Left lung (tissue), 10 donors: Measurements from ENCODE around the gene PLBD2. TPM values are rescaled to one million over a fixed set of nuclear protein-coding genes. Genes with fewer than 3 reads are reported as not detected.

Experiments
- ATAC-seq: fragments of 200-7000 bp; cut with Tn5 transposase; one replicate; pipeline ENCODE4 v1.9.1; 2020; ENCODE audit warnings: moderate library complexity
- DNase-seq, 4 donors: peaks; one replicate each; pipeline ENCODE4 v3.0.0-alpha.2; 2013 to 2020
- H3K27ac ChIP-seq, 2 donors: fragments of 200-600 bp; sonication (generic) in 1 of 2; one replicate each; pipeline versions ENCODE4 v1.5.0 to v1.8.0; 2020 to 2021
- H3K27me3 ChIP-seq, 2 donors: fragments of 200-600 bp; sonication (generic) in 1 of 2; one replicate each; pipeline versions ENCODE4 v1.5.0 to v1.8.0; 2020 to 2021
- H3K36me3 ChIP-seq, 2 donors: fragments of 200-600 bp; sonication (generic) in 1 of 2; one replicate each; pipeline versions ENCODE4 v1.5.0 to v1.8.0; 2020 to 2021
- H3K4me1 ChIP-seq, 2 donors: fragments of 200-600 bp; one replicate each; pipeline ENCODE4 v1.8.0; 2021
- H3K4me3 ChIP-seq, 2 donors: fragments of 200-600 bp; sonication (generic) in 1 of 2; one replicate each; pipeline versions ENCODE4 v1.5.0 to v1.8.0; 2020 to 2021; ENCODE audit warnings: mild to moderate bottlenecking in 1 of 2
- H3K9me3 ChIP-seq, 2 donors: fragments of 200-600 bp; sonication (generic) in 1 of 2; one replicate each; pipeline versions ENCODE4 v1.5.0 to v1.8.0; 2020 to 2021
- intact Hi-C, 2 donors: fragments of 100-400 bp; cut with DNase I; formaldehyde crosslinking; loops; one replicate each; pipeline versions ENCODE4 v1.11.2 to v1.14.2; 2022
- polyA plus RNA-seq, 6 donors: library from polyadenylated mRNA; unstranded; fragments of 120-200 nt; gene quantifications; one replicate each; pipeline ENCODE4 v1.2.1, GENCODE V29; 2013; ENCODE audit not compliant: insufficient read length in 6 of 6
- total RNA-seq, 2 donors: library from RNA; stranded (reverse); fragmentation: NEBNext Ultra II Directional; extraction: Animal tissue kit (Norgen Biotek cat#: 25700); gene quantifications; one replicate each; pipeline ENCODE4 v1.2.1, GENCODE V29; 2021
- TF ChIP-seq, protein P1 (sequence below), 2 donors: fragments of 200-600 bp; sonication (generic) in 1 of 2; IDR thresholded peaks; one replicate each; pipeline versions ENCODE4 v1.5.0 to v1.8.0; 2021; ENCODE audit warnings: antibody characterized with exemption in 2 of 2
- donor health status: DM: no; HTN: yes; CAD: no.
- donor health status: DM: no; HTN: no; CAD: no.

PLBD2 gene
- total and polyA plus RNA-seq, 8 donors = 17.7 to 75.0 (median 20.7) TPM

DNA sequence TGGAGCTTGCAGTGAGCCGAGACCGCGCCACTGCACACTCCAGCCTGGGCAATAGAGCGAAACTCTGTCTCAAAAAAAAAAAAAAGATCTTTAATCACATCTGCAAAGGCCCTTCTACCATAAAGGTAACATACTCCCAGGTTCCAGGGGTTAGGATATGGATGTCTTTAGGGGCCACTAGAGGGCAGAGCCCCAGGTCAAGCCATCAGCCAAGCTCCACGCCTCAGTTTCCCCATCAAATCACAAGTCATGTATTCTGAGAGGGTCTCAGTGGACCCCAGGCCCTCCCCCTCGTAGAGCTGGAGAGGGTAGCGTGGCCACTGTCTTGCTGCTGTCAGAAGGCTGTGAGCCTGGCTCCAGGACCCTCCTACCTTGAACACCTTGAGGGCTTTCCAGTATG lies 42.2 kb upstream of the PLBD2 start:
- H3K4me3 ChIP-seq = no peak overlapping the region
- H3K36me3 ChIP-seq = peaks cover 0 to 100% of the 10 kb centered on the region in 2 donors
- intact Hi-C loops = loop anchor here in 1 of 2 donors (10.0 kb wide), 1 partner anchor 109 kb away; the partner anchor contains the start of gene SDSL
- ATAC-seq (no peak), DNase-seq (no peak)
- H3K9me3 ChIP-seq = no peaks in the 10 kb centered on the region
- TF ChIP-seq, protein P1, sequence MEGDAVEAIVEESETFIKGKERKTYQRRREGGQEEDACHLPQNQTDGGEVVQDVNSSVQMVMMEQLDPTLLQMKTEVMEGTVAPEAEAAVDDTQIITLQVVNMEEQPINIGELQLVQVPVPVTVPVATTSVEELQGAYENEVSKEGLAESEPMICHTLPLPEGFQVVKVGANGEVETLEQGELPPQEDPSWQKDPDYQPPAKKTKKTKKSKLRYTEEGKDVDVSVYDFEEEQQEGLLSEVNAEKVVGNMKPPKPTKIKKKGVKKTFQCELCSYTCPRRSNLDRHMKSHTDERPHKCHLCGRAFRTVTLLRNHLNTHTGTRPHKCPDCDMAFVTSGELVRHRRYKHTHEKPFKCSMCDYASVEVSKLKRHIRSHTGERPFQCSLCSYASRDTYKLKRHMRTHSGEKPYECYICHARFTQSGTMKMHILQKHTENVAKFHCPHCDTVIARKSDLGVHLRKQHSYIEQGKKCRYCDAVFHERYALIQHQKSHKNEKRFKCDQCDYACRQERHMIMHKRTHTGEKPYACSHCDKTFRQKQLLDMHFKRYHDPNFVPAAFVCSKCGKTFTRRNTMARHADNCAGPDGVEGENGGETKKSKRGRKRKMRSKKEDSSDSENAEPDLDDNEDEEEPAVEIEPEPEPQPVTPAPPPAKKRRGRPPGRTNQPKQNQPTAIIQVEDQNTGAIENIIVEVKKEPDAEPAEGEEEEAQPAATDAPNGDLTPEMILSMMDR (IDR thresholded peaks at IDR 0.05) = no peak
- no peak overlapping the region for H3K27ac ChIP-seq
- H3K27me3 ChIP-seq = no peaks in the 10 kb centered on the region
- H3K4me1 ChIP-seq = no peaks in the 10 kb centered on the region

DNA sequence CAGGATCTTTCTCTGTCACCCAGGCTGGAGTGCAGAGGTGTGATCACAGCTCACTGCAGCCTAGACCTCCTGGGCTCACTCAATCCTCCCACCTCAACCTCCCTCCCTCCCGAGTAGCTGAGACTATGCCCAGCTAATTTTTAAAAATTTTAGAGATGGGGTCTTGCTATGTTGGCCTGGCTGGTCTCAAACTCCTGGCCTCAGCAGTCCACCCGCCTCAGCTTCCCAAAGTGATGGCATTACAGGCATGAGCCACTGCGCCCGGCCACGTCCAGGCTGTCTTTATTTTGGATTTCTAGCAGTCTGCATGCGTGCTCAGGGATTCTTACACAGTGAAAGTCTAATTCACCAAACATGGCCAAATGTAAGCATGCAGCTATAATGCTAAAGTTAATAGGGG lies 41.3 kb upstream of the PLBD2 start:
- intact Hi-C loops = loop anchor here in 1 of 2 donors (10.0 kb wide), 1 partner anchor 108 kb away; the partner anchor contains the start of gene SDSL
- TF ChIP-seq, protein P1 (IDR thresholded peaks at IDR 0.05) = no peak
- no peak overlapping the region for H3K27ac ChIP-seq
- ATAC-seq = no peak
- H3K4me1 ChIP-seq = no peaks in the 10 kb centered on the region
- H3K36me3 ChIP-seq = peaks cover 0 to 98% of the 10 kb centered on the region in 2 donors
- no peak overlapping the region for H3K4me3 ChIP-seq
- no peaks in the 10 kb centered on the region for H3K27me3 ChIP-seq
- no peak for DNase-seq
- H3K9me3 ChIP-seq = no peaks in the 10 kb centered on the region

DNA sequence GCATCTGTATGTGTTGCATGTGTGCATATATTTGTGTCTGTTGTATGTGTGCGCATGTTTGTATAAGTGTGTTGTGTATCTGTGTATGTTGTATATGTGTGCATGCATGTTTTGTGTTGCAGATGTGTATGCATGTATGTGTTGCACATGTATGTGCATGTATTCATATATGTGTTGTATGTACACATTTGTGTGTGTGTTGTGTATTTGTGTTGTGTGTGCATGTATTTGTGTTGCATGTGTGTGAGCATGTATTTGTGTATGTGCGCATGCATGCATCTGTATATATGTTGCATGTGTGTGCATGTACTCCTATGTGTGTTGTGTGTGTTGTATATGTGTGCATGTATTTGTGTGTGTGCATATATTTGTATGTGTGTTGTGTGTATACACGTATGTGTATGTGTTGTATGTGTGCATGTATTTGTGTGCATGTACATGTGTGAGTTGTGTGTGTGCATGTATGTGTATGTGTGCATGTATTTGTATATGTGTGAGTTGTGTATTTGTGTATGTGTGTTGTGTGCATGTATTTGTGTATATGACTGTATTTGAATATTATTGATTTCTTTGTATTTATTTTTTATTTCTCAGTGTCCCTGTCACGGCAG lies 40.2 kb upstream of the PLBD2 start:
- Histone ChIP-seq H3K36me3 (peaks cover 0 to 91% of the 10 kb centered on the region in 2 donors), H3K27me3 (no peaks in the 10 kb centered on the region), H3K27ac (no peak overlapping the region), H3K9me3 (no peaks in the 10 kb centered on the region), H3K4me1 (no peaks in the 10 kb centered on the region), H3K4me3 (no peak overlapping the region)
- DNase-seq (no peak), ATAC-seq (no peak)
- TF ChIP-seq, protein P1 (IDR thresholded peaks at IDR 0.05) = no peak
- intact Hi-C loops = loop anchor here in 1 of 2 donors (10.0 kb wide), 1 partner anchor 107 kb away; the partner anchor contains the start of gene SDSL

DNA sequence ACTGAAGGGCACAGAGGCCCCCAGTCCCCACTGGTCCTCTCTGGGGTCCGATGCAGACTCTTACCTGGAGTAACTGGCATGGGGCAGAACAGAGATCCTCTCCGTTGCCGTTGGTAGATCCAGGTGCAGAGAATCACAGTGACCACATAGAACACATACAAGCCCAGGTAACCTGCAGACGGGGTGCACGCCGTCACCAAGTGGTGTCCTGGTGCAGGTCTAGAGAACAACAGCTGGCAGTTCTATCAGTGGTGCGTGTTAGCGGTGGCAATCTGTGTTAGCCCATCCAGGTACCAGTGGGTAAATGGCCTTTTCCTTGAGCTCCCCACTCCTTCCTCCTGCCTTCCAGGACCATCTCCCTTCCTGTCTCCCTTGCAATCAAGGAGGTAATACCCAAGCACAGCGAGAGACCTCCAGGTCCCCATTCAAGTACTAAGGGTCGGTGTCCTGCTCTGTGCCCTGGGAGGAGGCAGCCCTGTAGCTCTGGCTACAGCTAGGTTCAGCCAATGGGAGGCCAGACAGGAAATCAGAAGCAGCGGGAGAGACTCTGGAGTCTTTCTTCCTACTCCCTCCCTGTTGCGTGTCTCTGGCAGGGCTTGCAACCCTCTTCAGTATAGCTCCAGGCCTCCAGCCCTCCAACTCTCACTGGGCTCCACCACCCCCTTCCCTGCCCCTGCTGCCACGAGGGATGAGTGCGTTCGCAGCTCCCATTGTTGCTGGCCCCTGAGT lies 39.3 kb upstream of the PLBD2 start:
- intact Hi-C loops = loop anchor here in 1 of 2 donors (10.0 kb wide), 1 partner anchor 106 kb away; the partner anchor contains the start of gene SDSL
- H3K36me3 ChIP-seq = peaks cover 0 to 86% of the 10 kb centered on the region in 2 donors
- ATAC-seq = no peak

More for the DNA sequence above, 39.3 kb upstream of the PLBD2 start:
- no peak overlapping the region for H3K4me3 ChIP-seq
- H3K9me3 ChIP-seq = no peaks in the 10 kb centered on the region
- DNase-seq = no peak
- H3K27ac ChIP-seq = no peak overlapping the region
- no peaks in the 10 kb centered on the region for H3K4me1 ChIP-seq
- no peaks in the 10 kb centered on the region for H3K27me3 ChIP-seq
- TF ChIP-seq, protein P1 (IDR thresholded peaks at IDR 0.05) = no peak
